ENCODE results near the gene ERBB4.

GRCh38 chr2:211503856-211504255 is 1034.7 kb downstream of the ERBB4 start:
- TF ChIP-seq POLR2AphosphoS5 (IDR thresholded peaks at IDR 0.05) (no peak), CTCF (IDR thresholded peaks at IDR 0.05) (no peak)

Measured in prostate gland (tissue), 2 donors.